HFFc6 (cell line): ENCODE results near the gene PELI3. TPM values are rescaled to one million over a fixed set of nuclear protein-coding genes. Genes with fewer than 3 reads are reported as not detected.

Experiments used
- DNase-seq: peaks from one replicate; pipeline ENCODE4 v3.0.0-alpha.2; 2018
- H3K27ac Mint-ChIP-seq: 2 replicates; pipeline ENCODE4 v1.8.0; 2020; ENCODE audit warnings: mild to moderate bottlenecking, mixed read lengths
- H3K27me3 Mint-ChIP-seq: 2 replicates; pipeline ENCODE4 v1.8.0; 2021; ENCODE audit warnings: mild to moderate bottlenecking, moderate library complexity, mixed read lengths; ENCODE audit not compliant: insufficient read depth
- H3K36me3 Mint-ChIP-seq: 2 replicates; pipeline ENCODE4 v1.8.0; 2021; ENCODE audit warnings: low read depth, mixed read lengths
- H3K4me1 Mint-ChIP-seq: 2 replicates; pipeline ENCODE4 v1.8.0; 2020; ENCODE audit warnings: low read depth, mixed read lengths
- H3K4me3 Mint-ChIP-seq: 2 replicates; pipeline ENCODE4 v1.8.0; 2020; ENCODE audit warnings: mild to moderate bottlenecking, moderate library complexity, mixed read lengths
- H3K9me3 Mint-ChIP-seq: 2 replicates; pipeline ENCODE4 v1.8.0; 2020; ENCODE audit warnings: mild to moderate bottlenecking, mixed read lengths
- total RNA-seq, 6 experiments: library from RNA; stranded (reverse); fragmentation: NEBNext Ultra II Directional; extraction: Animal tissue kit (Norgen Biotek cat#: 25700); gene quantifications; 2 replicates in 1 of 6; 3 replicates in 5 of 6; pipeline ENCODE4 v1.2.3, GENCODE V29; 2021
- TF ChIP-seq, protein P1 (sequence below): fragments of 200-600 bp; sonication (generic); IDR thresholded peaks from 2 replicates; pipeline ENCODE4 v1.5.0; 2021; ENCODE audit warnings: antibody characterized with exemption, mild to moderate bottlenecking

Gene PELI3
- total RNA-seq, 6 experiments from 2014 or later: 6.7 to 8.0 (median 7.2) TPM

- Mint-ChIP-seq H3K4me1 (peaks cover 9% of the 10 kb centered on the region), H3K27me3 (no peaks in the 10 kb centered on the region; the same call in 1 of the 2 replicates), H3K4me3 (peak within 1 kb of the TSS; percentile 99), H3K27ac (peak within 1 kb of the TSS; percentile 69), H3K9me3 (no peaks in the 10 kb centered on the region), H3K36me3 (peaks cover 1% of the 10 kb centered on the region; the same call in 1 of the 2 replicates)
- TF ChIP-seq, protein P1, sequence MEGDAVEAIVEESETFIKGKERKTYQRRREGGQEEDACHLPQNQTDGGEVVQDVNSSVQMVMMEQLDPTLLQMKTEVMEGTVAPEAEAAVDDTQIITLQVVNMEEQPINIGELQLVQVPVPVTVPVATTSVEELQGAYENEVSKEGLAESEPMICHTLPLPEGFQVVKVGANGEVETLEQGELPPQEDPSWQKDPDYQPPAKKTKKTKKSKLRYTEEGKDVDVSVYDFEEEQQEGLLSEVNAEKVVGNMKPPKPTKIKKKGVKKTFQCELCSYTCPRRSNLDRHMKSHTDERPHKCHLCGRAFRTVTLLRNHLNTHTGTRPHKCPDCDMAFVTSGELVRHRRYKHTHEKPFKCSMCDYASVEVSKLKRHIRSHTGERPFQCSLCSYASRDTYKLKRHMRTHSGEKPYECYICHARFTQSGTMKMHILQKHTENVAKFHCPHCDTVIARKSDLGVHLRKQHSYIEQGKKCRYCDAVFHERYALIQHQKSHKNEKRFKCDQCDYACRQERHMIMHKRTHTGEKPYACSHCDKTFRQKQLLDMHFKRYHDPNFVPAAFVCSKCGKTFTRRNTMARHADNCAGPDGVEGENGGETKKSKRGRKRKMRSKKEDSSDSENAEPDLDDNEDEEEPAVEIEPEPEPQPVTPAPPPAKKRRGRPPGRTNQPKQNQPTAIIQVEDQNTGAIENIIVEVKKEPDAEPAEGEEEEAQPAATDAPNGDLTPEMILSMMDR: no peak
- DNase-seq: peak; percentile 68
These were observed 43.7 kb downstream of the PELI3 start, which contains the start of gene BBS1 for GRCh38 chr11:66510271-66510989. Gene BBS1 (plus strand): TSS chr11:66510635. CDS start chr11:66510660, 25 bp downstream.

DNA sequence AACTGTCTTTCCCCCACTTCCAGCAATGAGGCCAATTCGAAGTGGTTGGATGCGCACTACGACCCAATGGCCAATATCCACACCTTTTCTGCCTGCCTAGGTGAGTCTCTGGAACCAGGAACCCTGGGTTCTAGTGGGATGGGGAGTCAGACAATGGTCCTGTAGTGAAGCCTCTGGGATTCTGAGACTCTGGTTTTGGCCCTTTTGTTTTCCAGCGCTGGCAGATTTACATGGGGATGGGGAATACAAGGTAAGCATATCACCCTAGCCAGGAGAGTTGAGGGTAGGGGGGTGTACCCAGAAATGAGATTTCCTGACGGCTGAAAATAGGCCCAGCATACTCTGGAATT is 44.3 kb downstream of the PELI3 start:
- TF ChIP-seq, protein P1: no peak
- peak overlapping the region; percentile 69 for H3K27ac Mint-ChIP-seq
- H3K27me3 Mint-ChIP-seq: no peaks in the 10 kb centered on the region; the same call in 1 of the 2 replicates
- H3K4me3 Mint-ChIP-seq: peak overlapping the region; percentile 99
- no peaks in the 10 kb centered on the region for H3K36me3 Mint-ChIP-seq
- DNase-seq: no peak
- peaks cover 9% of the 10 kb centered on the region for H3K4me1 Mint-ChIP-seq
- H3K9me3 Mint-ChIP-seq: no peaks in the 10 kb centered on the region

GRCh38 chr11:66523611-66524010 is 56.9 kb downstream of the PELI3 start:
- H3K9me3 Mint-ChIP-seq: no peaks in the 10 kb centered on the region
- TF ChIP-seq, protein P1: no peak
- DNase-seq: no peak
- H3K27ac Mint-ChIP-seq: no peak overlapping the region
- no peaks in the 10 kb centered on the region for H3K4me1 Mint-ChIP-seq
- H3K36me3 Mint-ChIP-seq: peaks cover 11% of the 10 kb centered on the region; the same call in 1 of the 2 replicates
- no peak overlapping the region for H3K4me3 Mint-ChIP-seq
- H3K27me3 Mint-ChIP-seq: peaks cover 4% of the 10 kb centered on the region

- no peak for DNase-seq
- no peak overlapping the region for H3K4me3 Mint-ChIP-seq
- no peaks in the 10 kb centered on the region for H3K9me3 Mint-ChIP-seq
- TF ChIP-seq, protein P1: no peak
- H3K4me1 Mint-ChIP-seq: no peaks in the 10 kb centered on the region
- H3K27me3 Mint-ChIP-seq: peaks cover 4% of the 10 kb centered on the region
- H3K36me3 Mint-ChIP-seq: peaks cover 11% of the 10 kb centered on the region; the same call in 1 of the 2 replicates
- H3K27ac Mint-ChIP-seq: no peak overlapping the region
These were observed 57.8 kb downstream of the PELI3 start for GRCh38 chr11:66524304-66525040.

Other genes with a start within 250 kb of the PELI3 start
- 10 to 100 TPM; 43.4 to 51.9 (median 46.0) TPM for gene KLC2, start 209.2 kb upstream of the PELI3 start, total RNA-seq
- 100 to 1,000 TPM; 220 to 272 (median 246) TPM for gene RAB1B, start 198.3 kb upstream of the PELI3 start, total RNA-seq
- 1 to 10 TPM in 3 of 6 experiments, under 1 TPM in 3; 0.73 to 1.9 (median 1.1) TPM for gene CNIH2, start 188.7 kb upstream of the PELI3 start, total RNA-seq
- 100 to 1,000 TPM; 150 to 183 (median 153) TPM for gene YIF1A, start 177.8 kb upstream of the PELI3 start, total RNA-seq
- under 1 TPM in 2 of 6 experiments, not detected in 4; 0.07 to 0.11 TPM for gene TMEM151A, start 175.0 kb upstream of the PELI3 start, total RNA-seq
- 100 to 1,000 TPM; 437 to 739 (median 687) TPM for gene CD248, start 149.9 kb upstream of the PELI3 start, total RNA-seq
- 10 to 100 TPM; 32.9 to 55.0 (median 49.8) TPM for gene RIN1, start 130.5 kb upstream of the PELI3 start, total RNA-seq
- gene BRMS1, start 121.8 kb upstream of the PELI3 start, total RNA-seq: 10 to 100 TPM; 41.2 to 66.6 (median 61.2) TPM
- 10 to 100 TPM; 21.5 to 26.4 (median 24.3) TPM for gene B4GAT1, start 119.3 kb upstream of the PELI3 start, total RNA-seq
- gene SLC29A2, start 95.1 kb upstream of the PELI3 start, total RNA-seq: not detected
- gene NPAS4, start 45.9 kb upstream of the PELI3 start, total RNA-seq: under 1 TPM in 3 of 6 experiments, not detected in 3; 0.14 to 0.36 (median 0.35) TPM
- 10 to 100 TPM; 55.6 to 74.1 (median 67.6) TPM for gene MRPL11, start 28.1 kb upstream of the PELI3 start, total RNA-seq
- gene DPP3, start 13.5 kb downstream of the PELI3 start, total RNA-seq: 10 to 100 TPM; 54.8 to 71.6 (median 58.2) TPM
- 10 to 100 TPM; 14.9 to 21.4 (median 17.3) TPM for gene BBS1, start 43.7 kb downstream of the PELI3 start, total RNA-seq
- gene ZDHHC24, start 79.1 kb downstream of the PELI3 start, total RNA-seq: 10 to 100 TPM; 15.4 to 23.3 (median 18.6) TPM
- gene ACTN3, start 80.0 kb downstream of the PELI3 start, total RNA-seq: under 1 TPM in 4 of 6 experiments, not detected in 2; 0.07 to 0.24 (median 0.10) TPM
- 10 to 100 TPM in 2 of 6 experiments, 1 to 10 TPM in 4; 5.2 to 20.0 (median 6.6) TPM for gene CTSF, start 101.7 kb downstream of the PELI3 start, total RNA-seq
- under 1 TPM; 0.19 to 0.66 (median 0.37) TPM for gene CCDC87, start 126.2 kb downstream of the PELI3 start, total RNA-seq
- 10 to 100 TPM; 25.8 to 27.4 (median 26.5) TPM for gene CCS, start 126.3 kb downstream of the PELI3 start, total RNA-seq
- gene RBM14, start 149.7 kb downstream of the PELI3 start, total RNA-seq: 10 to 100 TPM; 54.1 to 71.5 (median 64.9) TPM
- gene RBM4, start 171.8 kb downstream of the PELI3 start, total RNA-seq: 100 to 1,000 TPM; 130 to 147 (median 134) TPM
- gene RBM4B, start 211.0 kb downstream of the PELI3 start, total RNA-seq: 10 to 100 TPM; 17.0 to 21.1 (median 18.2) TPM